GM18870 (cell line): ENCODE results near the gene XRCC1.
A peak's percentile ranks its signal among the peaks of the same experiment; 100 is the strongest.
"Not testable (repeated sequence)": the region's sequence is repeated elsewhere in the genome, so short reads cannot be mapped to it uniquely, and the experiment has no call there.

Experiments
- ATAC-seq: cut with Tn5 transposase; IDR thresholded peaks from one replicate; pipeline ENCODE4 v1.9.1; 2021; ENCODE audit warnings: moderate library complexity; ENCODE audit not compliant: unreplicated experiment

XRCC1 gene

GRCh38 chr19:43575156-43575950, at the start of gene XRCC1, which contains the start of gene PINLYP:
XRCC1 (minus strand) TSS chr19:43575527; CDS start chr19:43575458, 69 bp downstream.
PINLYP (plus strand) TSS chr19:43575801; CDS start chr19:43577192, 1,391 bp downstream.
- peak; percentile 73 for ATAC-seq

- ATAC-seq, result no peak
Observed at GRCh38 chr19:43624933-43625332, 49.6 kb upstream of the XRCC1 start.

GRCh38 chr19:43623889-43624670, 48.8 kb upstream of the XRCC1 start:
- ATAC-seq, result no peak

GRCh38 chr19:43622956-43623355, 47.6 kb upstream of the XRCC1 start:
- no peak for ATAC-seq

GRCh38 chr19:43622070-43622469, 46.7 kb upstream of the XRCC1 start:
- ATAC-seq, result no peak

- no peak for ATAC-seq
Observed at GRCh38 chr19:43620061-43621001, 45.0 kb upstream of the XRCC1 start.

GRCh38 chr19:43619262-43620060, 44.1 kb upstream of the XRCC1 start, which contains the start of gene ZNF428:
ZNF428 (minus strand) TSS chr19:43619629; CDS start chr19:43614304, 5,325 bp downstream.
- ATAC-seq, result peak; percentile 64

- peak; percentile 13 for ATAC-seq
Observed at GRCh38 chr19:43618921-43619261, 43.6 kb upstream of the XRCC1 start.

- ATAC-seq, result no peak
Observed at GRCh38 chr19:43616954-43617353, 41.6 kb upstream of the XRCC1 start.

- no peak for ATAC-seq
Observed at GRCh38 chr19:43616306-43616705, 41.0 kb upstream of the XRCC1 start.

- no peak for ATAC-seq
Observed at GRCh38 chr19:43612374-43612773, 37.0 kb upstream of the XRCC1 start.

- no peak for ATAC-seq
Observed at GRCh38 chr19:43611788-43612187, 36.5 kb upstream of the XRCC1 start, which contains the start of gene SRRM5. SRRM5 (plus strand) TSS chr19:43612088; CDS start chr19:43612122, 34 bp downstream.

- ATAC-seq, result no peak
Observed at GRCh38 chr19:43610493-43610892, 35.2 kb upstream of the XRCC1 start.

- no peak for ATAC-seq
Observed at GRCh38 chr19:43609872-43610271, 34.5 kb upstream of the XRCC1 start.

GRCh38 chr19:43607238-43608205, 32.2 kb upstream of the XRCC1 start:
- ATAC-seq, result no peak

GRCh38 chr19:43606569-43607229, 31.4 kb upstream of the XRCC1 start:
- no peak for ATAC-seq

GRCh38 chr19:43605875-43606568, 30.7 kb upstream of the XRCC1 start:
- no peak for ATAC-seq

GRCh38 chr19:43600326-43600725, 25.0 kb upstream of the XRCC1 start:
- not testable (repeated sequence) for ATAC-seq
